22Rv1 (cell line): ENCODE results near the gene CETP.

Experiments
- ZFX ChIP-seq: fragments of 450-650 bp; IDR thresholded peaks from 2 replicates; pipeline ENCODE4 v1.6.1; 2017; ENCODE audit warnings: antibody characterized with exemption, borderline replicate concordance
- TF ChIP-seq, protein P1 (sequence below): fragments of 450-650 bp; IDR thresholded peaks from 2 replicates; pipeline ENCODE4 v1.5.1; 2017; ENCODE audit warnings: mild to moderate bottlenecking

DNA sequence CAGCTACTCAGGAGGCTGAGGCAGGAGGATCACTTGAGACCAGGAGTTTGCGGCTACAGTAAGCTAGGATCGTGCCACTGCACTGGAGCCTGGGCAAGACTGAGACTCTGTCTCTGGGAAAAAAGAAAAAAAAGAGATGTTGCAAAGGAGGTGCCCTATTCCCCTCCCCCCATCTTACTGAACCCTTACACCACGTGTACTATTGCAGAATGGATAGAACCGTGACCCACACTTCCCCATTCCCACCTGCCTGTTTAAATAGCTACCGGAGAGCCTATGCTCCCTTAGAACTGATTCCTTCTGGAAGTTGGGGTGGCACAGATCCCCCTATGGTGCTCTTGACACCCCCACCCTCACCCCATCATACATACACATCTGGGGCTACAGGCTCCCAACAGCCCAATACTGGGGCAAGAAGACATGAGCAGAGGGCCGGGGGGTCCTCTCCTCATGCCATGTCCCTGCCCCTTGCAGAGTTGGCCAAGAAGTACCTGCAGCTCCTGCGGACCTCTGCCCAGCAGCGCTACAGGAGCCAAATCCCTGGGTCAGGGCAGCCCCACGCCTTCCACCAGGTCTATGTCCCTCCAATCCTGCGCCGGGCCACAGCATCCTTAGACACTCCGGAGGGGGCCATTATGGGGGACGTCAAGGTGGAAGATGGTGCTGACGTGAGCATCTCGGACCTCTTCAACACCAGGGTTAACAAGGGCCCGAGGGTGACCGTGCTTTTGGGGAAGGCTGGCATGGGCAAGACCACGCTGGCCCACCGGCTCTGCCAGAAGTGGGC, 63.3 kb downstream of the CETP start:
- TF ChIP-seq, protein P1, sequence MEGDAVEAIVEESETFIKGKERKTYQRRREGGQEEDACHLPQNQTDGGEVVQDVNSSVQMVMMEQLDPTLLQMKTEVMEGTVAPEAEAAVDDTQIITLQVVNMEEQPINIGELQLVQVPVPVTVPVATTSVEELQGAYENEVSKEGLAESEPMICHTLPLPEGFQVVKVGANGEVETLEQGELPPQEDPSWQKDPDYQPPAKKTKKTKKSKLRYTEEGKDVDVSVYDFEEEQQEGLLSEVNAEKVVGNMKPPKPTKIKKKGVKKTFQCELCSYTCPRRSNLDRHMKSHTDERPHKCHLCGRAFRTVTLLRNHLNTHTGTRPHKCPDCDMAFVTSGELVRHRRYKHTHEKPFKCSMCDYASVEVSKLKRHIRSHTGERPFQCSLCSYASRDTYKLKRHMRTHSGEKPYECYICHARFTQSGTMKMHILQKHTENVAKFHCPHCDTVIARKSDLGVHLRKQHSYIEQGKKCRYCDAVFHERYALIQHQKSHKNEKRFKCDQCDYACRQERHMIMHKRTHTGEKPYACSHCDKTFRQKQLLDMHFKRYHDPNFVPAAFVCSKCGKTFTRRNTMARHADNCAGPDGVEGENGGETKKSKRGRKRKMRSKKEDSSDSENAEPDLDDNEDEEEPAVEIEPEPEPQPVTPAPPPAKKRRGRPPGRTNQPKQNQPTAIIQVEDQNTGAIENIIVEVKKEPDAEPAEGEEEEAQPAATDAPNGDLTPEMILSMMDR = no peak
- TF ChIP-seq ZFX = no peak
